Activated CD4-positive, alpha-beta T cell treated with anti-CD3 and anti-CD28 coated beads, Interleukin-2, Interleukin-4, amounts not matched to agents 100 ng/mL and 50 ng/mL, durations not matched to agents 16 hours and 8 hours (primary cell): ENCODE measurements around the gene POLH.
"Not testable (repeated sequence)": the region's sequence is repeated elsewhere in the genome, so short reads cannot be mapped to it uniquely, and the experiment has no call there.

Experiments used
- DNase-seq: peaks from one replicate; pipeline ENCODE4 v3.0.0-alpha.2; 2020; ENCODE audit warnings: low spot score

Gene POLH

DNA sequence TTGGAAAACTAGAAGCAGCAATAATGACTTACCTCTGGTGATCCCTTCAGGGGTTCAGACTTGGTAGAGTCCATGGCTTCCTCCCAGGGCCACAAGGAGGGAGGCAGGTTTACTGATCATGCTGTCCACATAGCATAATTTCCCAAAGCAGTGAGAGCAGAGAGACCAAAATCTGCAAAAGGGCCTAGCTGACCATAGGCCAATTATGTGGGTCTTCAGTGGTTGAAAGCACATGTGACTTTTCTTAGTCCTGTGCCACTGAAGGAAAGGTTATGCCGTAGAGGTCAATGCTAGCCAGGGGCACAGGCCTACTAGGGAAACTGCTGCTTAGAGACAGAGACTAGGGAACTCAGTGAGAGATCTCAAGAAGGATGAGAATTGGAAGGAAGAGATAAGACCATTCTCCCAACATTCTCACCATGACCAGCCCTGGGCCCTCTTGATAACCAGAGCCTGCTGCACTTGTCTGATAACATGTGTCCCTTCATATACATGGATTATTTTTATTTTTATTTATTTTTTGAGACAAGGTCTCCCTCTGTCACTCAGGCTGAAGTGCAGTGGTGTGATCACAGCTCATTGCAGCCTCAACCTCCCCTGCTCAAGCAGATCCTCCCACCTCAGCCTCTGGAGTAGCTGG lies 55.1 kb downstream of the POLH start:
- DNase-seq: no peak

DNA sequence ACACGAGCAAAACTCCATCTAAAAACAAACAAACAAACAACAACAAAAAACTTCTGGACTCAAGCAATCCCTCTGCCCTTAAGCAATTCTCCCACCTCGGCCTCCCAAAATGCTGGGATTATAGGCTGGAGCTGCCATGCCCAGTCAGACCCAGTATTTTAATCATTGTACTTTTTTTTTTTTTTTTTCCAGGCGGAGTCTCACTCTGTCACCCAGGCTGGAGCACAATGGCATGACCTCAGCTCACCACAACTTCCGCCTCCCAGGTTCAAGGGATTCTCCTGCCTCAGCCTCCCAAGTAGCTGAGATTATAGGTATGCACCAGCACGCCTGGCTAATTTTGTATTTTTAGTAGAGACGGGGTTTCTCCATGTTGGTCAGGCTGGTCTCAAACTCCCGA lies 57.0 kb downstream of the POLH start:
- not testable (repeated sequence) for DNase-seq

- DNase-seq: no peak
Observed at GRCh38 chr6:43634702-43635303, 58.8 kb downstream of the POLH start.

GRCh38 chr6:43635387-43636307 lies 59.7 kb downstream of the POLH start, which contains the start of gene MAD2L1BP:
MAD2L1BP (plus strand) TSS chr6:43635840; CDS start chr6:43635876, 36 bp downstream.
- peak; percentile 90 for DNase-seq

- no peak for DNase-seq
Observed at GRCh38 chr6:43636308-43636659, 60.3 kb downstream of the POLH start.

- DNase-seq: no peak
Observed at GRCh38 chr6:43639984-43640800, 64.2 kb downstream of the POLH start.

- DNase-seq: peak; percentile 45
Observed at GRCh38 chr6:43644940-43645612, 69.1 kb downstream of the POLH start, which contains the start of gene RSPH9. RSPH9 (plus strand) TSS chr6:43645036; CDS start chr6:43645099, 63 bp downstream.

- DNase-seq: no peak
Observed at GRCh38 chr6:43645613-43645964, 69.6 kb downstream of the POLH start.

DNA sequence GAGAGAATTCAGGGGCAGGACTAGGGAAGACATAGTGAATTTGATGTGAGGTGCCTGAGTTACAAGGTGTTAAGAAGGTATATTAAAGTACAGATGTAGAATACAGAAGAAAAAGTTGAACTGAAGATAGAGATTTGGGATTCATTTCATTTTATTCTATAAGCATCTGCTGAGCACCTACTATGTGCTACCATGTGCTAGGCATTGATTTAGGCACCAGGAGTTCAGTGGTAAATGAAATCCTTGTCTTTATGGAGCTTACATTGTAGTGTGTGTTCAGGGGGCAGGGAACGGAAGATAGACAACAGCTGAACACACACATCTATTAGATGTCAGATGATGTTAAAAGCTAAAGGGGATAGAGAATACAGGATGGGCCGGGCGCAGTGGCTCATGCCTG lies 71.6 kb downstream of the POLH start:
- no peak for DNase-seq

DNA sequence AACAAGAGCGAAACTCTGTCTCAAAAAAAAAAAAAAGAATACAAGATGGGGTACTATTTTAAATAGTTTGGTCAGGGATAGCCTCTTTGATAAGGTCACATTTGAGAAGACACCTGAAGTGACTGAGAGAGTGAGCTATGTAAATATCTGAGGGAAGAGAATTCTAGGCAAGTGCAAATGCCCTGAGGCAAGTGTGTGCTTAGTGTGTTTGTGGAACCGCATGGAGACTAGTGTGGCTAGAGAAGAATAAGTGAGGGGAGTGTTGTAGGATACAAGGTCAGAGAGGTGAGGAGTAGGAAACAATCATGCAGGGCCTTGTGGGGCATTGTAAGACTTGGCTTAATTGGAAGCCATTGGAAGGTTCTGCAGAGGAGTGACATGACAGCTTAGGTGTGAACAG lies 72.3 kb downstream of the POLH start:
- no peak for DNase-seq

GRCh38 chr6:43652822-43653221 lies 76.8 kb downstream of the POLH start:
- DNase-seq: not testable (repeated sequence)

- DNase-seq: no peak
Observed at GRCh38 chr6:43657221-43657802, 81.3 kb downstream of the POLH start.

DNA sequence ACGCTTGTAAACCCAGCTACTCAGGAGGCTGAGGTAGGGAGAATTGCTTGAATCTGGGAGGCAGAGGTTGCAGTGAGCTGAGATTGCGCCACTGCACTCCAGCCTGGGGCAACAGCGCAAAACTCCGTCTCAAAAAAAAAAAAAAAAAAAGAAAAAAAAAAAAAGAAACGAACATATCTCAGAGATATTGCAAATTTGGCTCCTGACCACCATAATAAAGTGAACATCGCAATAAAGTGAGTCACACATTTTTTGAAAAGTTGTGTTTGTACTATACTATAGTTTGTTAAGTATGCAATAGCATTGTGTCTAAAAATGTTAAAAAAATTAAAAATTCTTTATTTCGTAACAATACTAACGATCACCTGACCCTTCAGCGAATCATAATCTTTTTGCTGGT lies 82.2 kb downstream of the POLH start:
- DNase-seq: no peak

DNA sequence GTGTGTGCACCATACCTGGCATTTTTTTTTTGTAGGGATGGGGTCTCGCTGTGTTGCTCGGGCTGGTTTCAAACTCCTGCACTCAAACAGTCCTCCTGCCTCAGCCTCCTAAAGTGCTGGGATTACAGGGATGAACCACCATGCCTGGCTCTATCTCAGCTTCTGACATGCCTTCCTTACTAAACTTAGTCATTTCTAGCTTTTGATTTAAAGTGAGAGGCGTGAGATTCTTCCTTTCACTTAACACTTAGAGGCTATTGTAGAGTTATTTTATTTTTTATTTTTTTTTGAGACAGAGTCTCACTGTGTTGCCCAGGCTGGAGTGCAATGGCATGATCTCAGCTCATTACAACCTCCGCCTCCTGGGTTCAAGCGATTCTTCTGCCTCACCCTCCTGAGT lies 87.0 kb downstream of the POLH start:
- DNase-seq: peak; percentile 23
